CD8-positive, alpha-beta memory T cell (primary cell): Measurements from ENCODE around the gene CLSTN1. TPM values are rescaled to one million over a fixed set of nuclear protein-coding genes. Genes with fewer than 3 reads are reported as not detected.
A peak's percentile ranks its signal among the peaks of the same experiment; 100 is the strongest.

Source experiments
- CTCF ChIA-PET: fragments of 350-600 bp; sonication (Branson Sonifier 250); formaldehyde crosslinking; loops from one replicate; lab custom pipeline; 2021; ENCODE audit warnings: antibody characterized with exemption; lab: Charles Lee
- POLR2A ChIA-PET: fragments of 350-600 bp; sonication (Branson Sonifier 250); formaldehyde crosslinking; loops from one replicate; lab custom pipeline; 2021; ENCODE audit warnings: antibody characterized with exemption; lab: Charles Lee
- DNase-seq, 5 donors: peaks; one replicate each; pipeline versions ENCODE4 v3.0.0 to v3.0.0-alpha.2; 2020 to 2022; ENCODE audit warnings: mixed read lengths in 1 of 5
- H3K27ac ChIP-seq: one replicate; pipeline ENCODE4 v1.7.0; 2013; ENCODE audit warnings: low read depth, mild to moderate bottlenecking, low read length, moderate library complexity
- H3K27me3 ChIP-seq: 2 replicates; pipeline ENCODE4 v1.7.0; 2013; ENCODE audit warnings: low read length, mild to moderate bottlenecking; ENCODE audit not compliant: insufficient read depth, poor library complexity, severe bottlenecking
- H3K36me3 ChIP-seq: 2 replicates; pipeline ENCODE4 v1.7.0; 2013; ENCODE audit warnings: mild to moderate bottlenecking, low read length, moderate library complexity; ENCODE audit not compliant: insufficient read depth
- H3K4me1 ChIP-seq: 2 replicates; pipeline ENCODE4 v1.7.0; 2013; ENCODE audit warnings: mild to moderate bottlenecking, low read length, moderate library complexity; ENCODE audit not compliant: insufficient read depth
- H3K4me3 ChIP-seq: 2 replicates; pipeline ENCODE4 v1.7.0; 2013; ENCODE audit warnings: mild to moderate bottlenecking, low read length
- H3K9me3 ChIP-seq: 2 replicates; pipeline ENCODE4 v1.7.0; 2013; ENCODE audit warnings: mild to moderate bottlenecking, low read length
- H3K27ac Mint-ChIP-seq, 8 donors: one replicate each; pipeline ENCODE4 v1.8.0; 2020 to 2021; ENCODE audit warnings: mixed read lengths in 8 of 8, mild to moderate bottlenecking in 6 of 8, inconsistent platforms in 3 of 8, moderate library complexity in 3 of 8
- H3K27me3 Mint-ChIP-seq, 2 donors: one replicate each; pipeline ENCODE4 v1.8.0; 2020 to 2021; ENCODE audit warnings: mixed read lengths in 2 of 2, mild to moderate bottlenecking in 1 of 2, moderate library complexity in 1 of 2
- H3K36me3 Mint-ChIP-seq, 3 donors: one replicate each; pipeline ENCODE4 v1.8.0; 2020 to 2021; ENCODE audit warnings: mixed read lengths in 3 of 3, inconsistent platforms in 1 of 3, mild to moderate bottlenecking in 1 of 3
- H3K4me1 Mint-ChIP-seq, 3 donors: one replicate each; pipeline ENCODE4 v1.8.0; 2020 to 2021; ENCODE audit warnings: mixed read lengths in 3 of 3, inconsistent platforms in 1 of 3, mild to moderate bottlenecking in 1 of 3
- H3K4me3 Mint-ChIP-seq, 7 donors: one replicate each; pipeline ENCODE4 v1.8.0; 2020 to 2021; ENCODE audit warnings: mixed read lengths in 7 of 7, mild to moderate bottlenecking in 6 of 7, moderate library complexity in 4 of 7, inconsistent platforms in 2 of 7
- H3K9me3 Mint-ChIP-seq, 5 donors: one replicate each; pipeline ENCODE4 v1.8.0; 2020 to 2022; ENCODE audit warnings: mixed read lengths in 5 of 5, mild to moderate bottlenecking in 3 of 5, moderate library complexity in 2 of 5, inconsistent platforms in 1 of 5
- polyA plus RNA-seq: library from polyadenylated mRNA; unstranded; fragments of 300-500 nt; fragmentation: Illumina TruSeq; gene quantifications from one replicate; pipeline ENCODE4 v1.2.3, GENCODE V29; 2021
- total RNA-seq, 2 experiments: library from RNA; stranded (reverse); gene quantifications; one replicate each; pipeline ENCODE4 v1.2.3, GENCODE V29; 2021

Gene CLSTN1
- total and polyA plus RNA-seq, 3 experiments from 2014 or later, result 38.4 to 48.2 (median 40.8) TPM

- Histone ChIP-seq H3K27ac (no peak overlapping the region), H3K36me3 (no peaks in the 10 kb centered on the region), H3K27me3 (no peaks in the 10 kb centered on the region), H3K9me3 (no peaks in the 10 kb centered on the region), H3K4me1 (peaks cover 28% of the 10 kb centered on the region), H3K4me3 (no peak overlapping the region)
- DNase-seq, result no peak
- no peaks in the 10 kb centered on the region for H3K27me3 Mint-ChIP-seq
- H3K4me1 Mint-ChIP-seq, result peaks cover 42 to 55% (median 55%) of the 10 kb centered on the region in 3 donors
- ChIA-PET POLR2A (interaction anchor here (0.6 kb wide), 1 partner anchor 24 kb away, joined by 4 read pairs; no protein-coding TSS in a partner anchor), CTCF (interaction anchor here (0.6 kb wide), 1 partner anchor 168 kb away, joined by 3 read pairs; no protein-coding TSS in a partner anchor)
- peak overlapping the region; percentile 52 to 88 (median 71) for H3K4me3 Mint-ChIP-seq
- H3K36me3 Mint-ChIP-seq, result peaks cover 0 to 11% (median 0%) of the 10 kb centered on the region in 3 donors
- H3K9me3 Mint-ChIP-seq, result no peaks in the 10 kb centered on the region
- peak overlapping the region in 2 of 8 donors; percentile 58 to 63 for H3K27ac Mint-ChIP-seq
Measured at GRCh38 chr1:9823693-9823942, 147 bp downstream of the CLSTN1 start.

GRCh38 chr1:9822897-9823692, 670 bp downstream of the CLSTN1 start:
- H3K27me3 Mint-ChIP-seq, result no peaks in the 10 kb centered on the region
- H3K4me1 ChIP-seq, result peaks cover 28% of the 10 kb centered on the region
- ChIA-PET CTCF (interaction anchor here (0.6 to 1.2 kb wide), 2 partner anchors 168 to 195 kb away, joined by 3 read pairs; no protein-coding TSS in a partner anchor), POLR2A (no interaction called here)
- H3K4me1 Mint-ChIP-seq, result peaks cover 42 to 55% (median 55%) of the 10 kb centered on the region in 3 donors
- no peaks in the 10 kb centered on the region for H3K9me3 Mint-ChIP-seq
- H3K4me3 ChIP-seq, result peak overlapping the region; percentile 83
- peak overlapping the region; percentile 95 to 99 (median 98) for H3K4me3 Mint-ChIP-seq
- H3K9me3 ChIP-seq, result no peaks in the 10 kb centered on the region
- H3K27me3 ChIP-seq, result no peaks in the 10 kb centered on the region
- DNase-seq, result peak in 1 of 5 donors; percentile 10
- no peaks in the 10 kb centered on the region for H3K36me3 ChIP-seq
- H3K27ac Mint-ChIP-seq, result peak overlapping the region; percentile 40 to 96 (median 94)
- H3K36me3 Mint-ChIP-seq, result peaks cover 0 to 11% (median 0%) of the 10 kb centered on the region in 3 donors
- H3K27ac ChIP-seq, result peak overlapping the region; percentile 57

GRCh38 chr1:9822490-9822889, 1.3 kb downstream of the CLSTN1 start:
- H3K27ac Mint-ChIP-seq, result peak overlapping the region; percentile 40 to 96 (median 94)
- Histone ChIP-seq H3K27me3 (no peaks in the 10 kb centered on the region), H3K9me3 (no peaks in the 10 kb centered on the region), H3K36me3 (no peaks in the 10 kb centered on the region), H3K4me3 (peak overlapping the region; percentile 83), H3K4me1 (peaks cover 28% of the 10 kb centered on the region), H3K27ac (no peak overlapping the region)
- peaks cover 42 to 55% (median 54%) of the 10 kb centered on the region in 3 donors for H3K4me1 Mint-ChIP-seq
- ChIA-PET POLR2A (no interaction called here), CTCF (interaction anchor here (0.8 to 1.2 kb wide), 2 partner anchors 38 to 194 kb away, joined by 3 to 4 read pairs; no protein-coding TSS in a partner anchor)
- H3K4me3 Mint-ChIP-seq, result peak overlapping the region; percentile 95 to 99 (median 98)
- H3K9me3 Mint-ChIP-seq, result no peaks in the 10 kb centered on the region
- no peaks in the 10 kb centered on the region for H3K27me3 Mint-ChIP-seq
- DNase-seq, result no peak
- peaks cover 0 to 11% (median 0%) of the 10 kb centered on the region in 3 donors for H3K36me3 Mint-ChIP-seq

- H3K27me3 ChIP-seq, result no peaks in the 10 kb centered on the region
- H3K9me3 Mint-ChIP-seq, result no peaks in the 10 kb centered on the region
- no peak overlapping the region for H3K27ac ChIP-seq
- peaks cover 0 to 15% (median 0%) of the 10 kb centered on the region in 3 donors for H3K36me3 Mint-ChIP-seq
- H3K4me3 Mint-ChIP-seq, result peak overlapping the region; percentile 95 to 99 (median 98)
- peaks cover 28% of the 10 kb centered on the region for H3K4me1 ChIP-seq
- no peaks in the 10 kb centered on the region for H3K9me3 ChIP-seq
- no peak overlapping the region for H3K4me3 ChIP-seq
- peak overlapping the region in 4 of 8 donors; percentile 6 to 95 (median 74) for H3K27ac Mint-ChIP-seq
- H3K4me1 Mint-ChIP-seq, result peaks cover 42 to 56% (median 55%) of the 10 kb centered on the region in 3 donors
- ChIA-PET CTCF (interaction anchor here (0.6 to 1.2 kb wide), 3 partner anchors 37 to 195 kb away, joined by 3 to 4 read pairs (median 4); no protein-coding TSS in a partner anchor), POLR2A (no interaction called here)
- DNase-seq, result no peak
- no peaks in the 10 kb centered on the region for H3K27me3 Mint-ChIP-seq
- H3K36me3 ChIP-seq, result no peaks in the 10 kb centered on the region
Measured at GRCh38 chr1:9821710-9822109, 2.1 kb downstream of the CLSTN1 start.

GRCh38 chr1:9820521-9820920, 3.2 kb downstream of the CLSTN1 start:
- Mint-ChIP-seq H3K27ac (peak overlapping the region in 1 of 8 donors; percentile 54), H3K27me3 (no peaks in the 10 kb centered on the region), H3K9me3 (no peaks in the 10 kb centered on the region), H3K4me3 (peak overlapping the region in 5 of 7 donors; percentile 17 to 51 (median 39)), H3K4me1 (peaks cover 39 to 56% (median 52%) of the 10 kb centered on the region in 3 donors), H3K36me3 (peaks cover 0 to 20% (median 0%) of the 10 kb centered on the region in 3 donors)
- Histone ChIP-seq H3K27ac (no peak overlapping the region), H3K4me1 (peaks cover 24% of the 10 kb centered on the region), H3K36me3 (no peaks in the 10 kb centered on the region), H3K4me3 (no peak overlapping the region), H3K9me3 (no peaks in the 10 kb centered on the region), H3K27me3 (no peaks in the 10 kb centered on the region)
- DNase-seq, result no peak
- ChIA-PET CTCF (no interaction called here), POLR2A (no interaction called here)

- Histone ChIP-seq H3K9me3 (no peaks in the 10 kb centered on the region), H3K27me3 (no peaks in the 10 kb centered on the region), H3K27ac (no peak overlapping the region), H3K4me1 (peaks cover 11% of the 10 kb centered on the region), H3K36me3 (no peaks in the 10 kb centered on the region), H3K4me3 (no peak overlapping the region)
- H3K9me3 Mint-ChIP-seq, result no peaks in the 10 kb centered on the region
- peaks cover 0 to 18% (median 0%) of the 10 kb centered on the region in 3 donors for H3K36me3 Mint-ChIP-seq
- POLR2A ChIA-PET, result interaction anchor here (0.8 kb wide), 1 partner anchor 15 kb away, joined by 4 read pairs; no protein-coding TSS in a partner anchor
- H3K4me1 Mint-ChIP-seq, result peaks cover 29 to 52% (median 51%) of the 10 kb centered on the region in 3 donors
- H3K4me3 Mint-ChIP-seq, result no peak overlapping the region
- no peaks in the 10 kb centered on the region for H3K27me3 Mint-ChIP-seq
- no peak for DNase-seq
- CTCF ChIA-PET, result interaction anchor here (1.4 to 2.2 kb wide), 2 partner anchors 33 to 230 kb away, joined by 3 to 7 read pairs; no protein-coding TSS in a partner anchor
- H3K27ac Mint-ChIP-seq, result no peak overlapping the region
Measured at GRCh38 chr1:9817734-9818133, 6.0 kb downstream of the CLSTN1 start.

- Mint-ChIP-seq H3K36me3 (peaks cover 0 to 17% (median 0%) of the 10 kb centered on the region in 3 donors), H3K4me3 (peak overlapping the region in 2 of 7 donors; percentile 26 to 52), H3K4me1 (peaks cover 21 to 48% (median 46%) of the 10 kb centered on the region in 3 donors), H3K27ac (no peak overlapping the region), H3K27me3 (no peaks in the 10 kb centered on the region), H3K9me3 (no peaks in the 10 kb centered on the region)
- H3K9me3 ChIP-seq, result no peaks in the 10 kb centered on the region
- POLR2A ChIA-PET, result interaction anchor here (0.6 kb wide), 1 partner anchor 17 kb away, joined by 4 read pairs; no protein-coding TSS in a partner anchor
- H3K4me1 ChIP-seq, result peaks cover 8% of the 10 kb centered on the region
- no peak overlapping the region for H3K4me3 ChIP-seq
- no peaks in the 10 kb centered on the region for H3K27me3 ChIP-seq
- no peak overlapping the region for H3K27ac ChIP-seq
- CTCF ChIA-PET, result interaction anchor here (2.2 kb wide), 1 partner anchor 31 kb away, joined by 7 read pairs; no protein-coding TSS in a partner anchor
- H3K36me3 ChIP-seq, result no peaks in the 10 kb centered on the region
- no peak for DNase-seq
Measured at GRCh38 chr1:9816199-9816598, 7.6 kb downstream of the CLSTN1 start.
